ENCODE results near the gene SETBP1. TPM values are rescaled to one million over a fixed set of nuclear protein-coding genes. Genes with fewer than 3 reads are reported as not detected.

SETBP1 gene
- total and polyA plus RNA-seq, 2 of the 13 experiments (the other 11 are each of a cell fraction or from before 2014, with no cell fraction given) = 0.18 to 0.65 TPM

GRCh38 chr18:45057955-45058600 lies 377.4 kb downstream of the SETBP1 start:
- TF ChIP-seq ZNF33B (CRISPR knock-in tag; IDR thresholded peaks at IDR 0.05) (no peak), TFDP2 (CRISPR knock-in tag; IDR thresholded peaks at IDR 0.05) (no peak), MTERF4 (CRISPR knock-in tag; IDR thresholded peaks at IDR 0.05) (no peak), ATAD3A (CRISPR knock-in tag; IDR thresholded peaks at IDR 0.05) (no peak), ZNF318 (CRISPR knock-in tag; IDR thresholded peaks at IDR 0.05) (no peak), FOXK1 (CRISPR knock-in tag; IDR thresholded peaks at IDR 0.05; ENCODE audit: borderline replicate concordance, low read depth) (no peak), NONO (IDR thresholded peaks at IDR 0.05) (no peak), NONO (CRISPR knock-in tag; conservative IDR thresholded peaks at IDR 0.05) (no peak), KDM5B (CRISPR knock-in tag; IDR thresholded peaks at IDR 0.05; ENCODE audit: borderline replicate concordance) (no peak), ATF3 (CRISPR knock-in tag; IDR thresholded peaks at IDR 0.05) (no peak), MED1 (CRISPR knock-in tag; IDR thresholded peaks at IDR 0.05) (no peak)
- Histone ChIP-seq H2AFZ (ENCODE audit: low read length) (no peak overlapping the region), H3K9ac (ENCODE audit: insufficient read depth, low read depth, low read length) (no peak overlapping the region), H3K36me3 (replicated peaks in 1 of 2; ENCODE audit: control insufficient read depth in 1 of 2, insufficient read depth in 2 of 2, low read length in 2 of 2) (no peaks in the 10 kb centered on the region), H3K27me3 (ENCODE audit: control insufficient read depth in 1 of 2, insufficient read depth in 2 of 2, low read length in 2 of 2) (no peaks in the 10 kb centered on the region), H3K27ac (ENCODE audit: extremely low read length, insufficient read depth, low read length) (no peak overlapping the region), H3K4me3 (replicated peaks in 1 of 3; ENCODE audit: insufficient read depth in 1 of 3, low read depth in 2 of 3, low read length in 3 of 3) (no peak overlapping the region), H3K4me1 (ENCODE audit: insufficient read depth, low read length) (no peaks in the 10 kb centered on the region), H4K20me1 (ENCODE audit: insufficient read depth, low read length) (no peaks in the 10 kb centered on the region), H3K4me2 (ENCODE audit: low read depth, low read length) (no peak overlapping the region), H3K9me3 (ENCODE audit: low read length) (no peaks in the 10 kb centered on the region; the same call in 1 of the 2 replicates), H3K79me2 (ENCODE audit: insufficient read depth, low read length) (no peaks in the 10 kb centered on the region)
- WGBS (ENCODE audit: low lambda C conversion rate) = 13% methylated on average over 4 of the region's 4 CpGs
- no peak for ATAC-seq
- ChIA-PET POLR2A (no interaction called here), CTCF (ENCODE audit: low intra/inter-chr PET ratio, low total read pairs) (no interaction called here)
- DNase-seq (ENCODE audit: low spot score) = no peak
- intact Hi-C loops (cut with micrococcal nuclease; ENCODE audit: unreplicated experiment) (no loop called here), in situ Hi-C loops (cut with HindIII; ENCODE audit: extremely low pct_ligation_motif_present, low pct_unique_long_range_greater_than_20kb) (no loop called here)
- FAIRE-seq = no peak
- no TSS peak for BruUV-seq (replicated peaks)
